ENCODE measurements around the gene SIGLEC1. TPM values are rescaled to one million over a fixed set of nuclear protein-coding genes. Genes with fewer than 3 reads are reported as not detected.

Gene SIGLEC1
- total RNA-seq, 1 donor from 2014 or later: not detected

DNA sequence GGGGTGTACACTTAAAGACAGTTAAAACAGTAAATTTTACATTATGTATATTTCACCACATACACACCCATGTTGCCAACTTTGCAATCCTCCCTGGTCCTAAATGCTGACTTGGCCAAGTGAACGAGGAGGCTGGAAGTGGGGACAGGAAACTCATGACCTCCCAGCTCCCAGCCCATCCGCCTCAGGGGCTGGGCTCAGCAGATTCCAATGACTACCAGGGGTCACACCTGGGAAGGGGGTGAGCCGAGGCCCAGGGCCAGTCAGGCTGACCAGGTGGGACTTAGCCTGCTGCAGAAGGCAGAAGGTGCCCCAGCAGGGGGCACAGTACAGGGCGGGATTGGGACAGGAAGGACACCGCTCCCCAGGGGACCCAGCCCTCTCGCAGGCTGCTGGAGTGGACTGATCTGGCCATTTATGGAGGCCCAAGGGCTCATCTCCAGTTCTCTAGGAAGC lies 2.4 kb downstream of the SIGLEC1 start:
- H3K4me3 ChIP-seq (ENCODE audit: low read depth, low read length): no peak overlapping the region
- DNase-seq (ENCODE audit: low read depth): no peak
- TF ChIP-seq CTCF (conservative IDR thresholded peaks at IDR 0.05; ENCODE audit: low read depth, low read length): no peak

GRCh38 chr20:3707508-3707899 lies 4.9 kb downstream of the SIGLEC1 start:
- no peak overlapping the region for H3K4me3 ChIP-seq (ENCODE audit: low read depth, low read length)
- no peak for TF ChIP-seq CTCF (conservative IDR thresholded peaks at IDR 0.05; ENCODE audit: low read depth, low read length)
- no peak for DNase-seq (ENCODE audit: low read depth)

DNA sequence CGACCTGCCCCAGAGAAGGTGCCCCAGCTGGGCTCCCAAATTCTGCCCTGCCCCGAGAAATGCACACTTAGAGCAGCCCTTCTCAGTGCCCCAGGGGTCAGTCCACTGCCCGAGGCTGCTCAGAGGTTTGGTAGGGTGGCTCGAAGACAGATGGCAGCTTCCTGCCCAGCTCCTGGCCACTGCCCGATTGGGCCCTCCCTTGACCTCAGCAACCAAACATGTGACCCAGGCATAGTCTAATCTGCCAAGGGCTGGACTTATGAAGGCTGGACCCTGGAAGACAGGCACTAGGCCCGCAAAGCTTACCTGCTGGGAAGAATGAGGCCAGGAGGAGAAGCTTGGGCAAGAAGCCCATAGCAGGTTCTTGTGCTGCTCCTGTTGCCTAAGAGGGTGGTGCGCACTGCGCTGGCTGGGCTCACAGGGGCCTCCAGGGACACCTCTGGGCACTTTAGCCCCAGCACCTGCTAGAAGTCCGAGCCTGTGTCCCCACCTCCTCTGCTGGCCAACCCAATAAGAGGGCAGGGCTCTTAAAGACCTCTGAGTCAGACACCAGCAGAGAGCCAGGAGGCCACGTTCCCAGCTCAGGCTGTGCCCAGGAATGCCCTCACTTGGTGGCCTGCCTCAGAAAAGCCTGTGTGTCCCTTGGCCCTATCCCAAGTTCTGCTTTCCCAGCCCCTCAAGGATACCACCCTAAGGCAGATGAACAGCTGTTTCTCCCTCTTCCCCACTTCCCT lies 5.5 kb downstream of the SIGLEC1 start:
- H3K4me3 ChIP-seq (ENCODE audit: low read depth, low read length): no peak overlapping the region
- no peak for DNase-seq (ENCODE audit: low read depth)
- no peak for TF ChIP-seq CTCF (conservative IDR thresholded peaks at IDR 0.05; ENCODE audit: low read depth, low read length)

DNA sequence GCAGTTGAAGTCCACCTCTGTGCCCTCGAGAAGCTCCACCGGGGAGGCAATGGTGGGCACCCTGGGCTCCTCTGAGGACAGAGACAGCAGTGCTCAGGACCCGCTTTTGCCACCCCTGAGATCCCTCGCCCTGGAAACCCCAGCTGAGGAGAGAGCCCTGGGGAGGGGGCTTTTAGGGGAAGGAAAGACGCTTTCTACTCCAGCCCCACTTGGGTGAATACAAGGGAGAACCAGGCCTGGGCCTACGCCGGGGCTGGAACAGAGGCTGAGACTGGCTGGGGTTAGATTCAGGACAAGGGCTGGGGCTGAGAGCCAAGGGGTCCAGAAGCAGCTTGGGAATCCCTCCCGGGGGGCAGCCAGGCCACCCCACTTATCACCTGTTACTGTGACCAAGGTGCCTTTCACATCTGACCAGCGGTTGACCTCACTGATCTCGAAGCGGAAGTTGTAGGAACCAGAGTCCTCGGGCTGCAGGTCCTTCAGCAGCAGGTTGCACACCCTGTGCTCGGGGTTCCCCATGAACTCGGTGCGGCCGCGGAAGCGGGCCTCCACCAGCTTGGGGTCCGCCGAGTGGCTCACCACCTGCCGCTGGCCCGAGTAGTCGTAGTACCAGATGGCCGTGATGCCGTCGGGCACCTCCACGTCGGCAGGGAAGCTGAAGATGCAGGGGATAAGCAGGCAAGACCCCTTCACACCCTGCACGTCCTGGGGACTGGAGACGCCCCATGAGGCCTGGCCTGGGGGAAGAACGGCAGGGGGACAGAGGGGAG lies 6.2 kb downstream of the SIGLEC1 start:
- no peak for DNase-seq (ENCODE audit: low read depth)
- no peak for TF ChIP-seq CTCF (conservative IDR thresholded peaks at IDR 0.05; ENCODE audit: low read depth, low read length)

GRCh38 chr20:3705491-3705969 lies 6.9 kb downstream of the SIGLEC1 start:
- no peak for DNase-seq (ENCODE audit: low read depth)
- TF ChIP-seq CTCF (conservative IDR thresholded peaks at IDR 0.05; ENCODE audit: low read depth, low read length): no peak
- no peak overlapping the region for H3K4me3 ChIP-seq (ENCODE audit: low read depth, low read length)

More for the DNA sequence above, 6.2 kb downstream of the SIGLEC1 start:
- no peak overlapping the region for H3K4me3 ChIP-seq (ENCODE audit: low read depth, low read length)

DNA sequence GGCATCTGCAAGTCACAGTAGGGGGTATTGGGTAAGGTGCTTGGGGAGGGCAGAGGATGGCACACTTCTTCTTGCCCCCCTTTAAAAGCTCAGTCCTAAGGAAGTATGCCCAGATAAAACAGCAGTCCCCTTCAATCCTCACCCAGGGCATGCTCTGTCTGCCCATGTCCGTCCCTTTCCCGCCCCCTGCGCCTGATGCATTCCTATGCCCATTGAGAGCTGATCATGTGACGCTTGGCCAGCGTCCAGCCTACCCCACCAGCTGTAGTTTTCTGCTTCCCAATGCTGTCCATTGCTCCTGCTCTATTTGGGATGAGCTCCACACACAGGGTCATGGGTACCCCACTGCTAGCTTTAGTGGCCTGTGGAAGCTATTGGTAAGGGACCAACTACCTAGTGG lies 8.3 kb downstream of the SIGLEC1 start:
- no peak overlapping the region for H3K4me3 ChIP-seq (ENCODE audit: low read depth, low read length)
- no peak for TF ChIP-seq CTCF (conservative IDR thresholded peaks at IDR 0.05; ENCODE audit: low read depth, low read length)
- no peak for DNase-seq (ENCODE audit: low read depth)
